HepG2 (cell line): Measurements from ENCODE around the gene CMTM4. TPM values are rescaled to one million over a fixed set of nuclear protein-coding genes. Genes with fewer than 3 reads are reported as not detected.

ENCODE experiments used
- ARID2 ChIP-seq: sonication (generic); formaldehyde crosslinking; IDR thresholded peaks from 2 replicates; pipeline ENCODE4 v1.8.1; 2022; ENCODE audit warnings: mild to moderate bottlenecking, missing genetic modification reagents, borderline replicate concordance
- BHLHE40 ChIP-seq: IDR thresholded peaks from 2 replicates; pipeline ENCODE4 v1.6.1; 2011; ENCODE audit warnings: low read length, improper control_type of control experiment
- FLYWCH1 ChIP-seq: sonication (generic); formaldehyde crosslinking; IDR thresholded peaks from 2 replicates; pipeline ENCODE4 v1.8.1; 2023; ENCODE audit warnings: mild to moderate bottlenecking, missing genetic modification reagents
- IKZF5 ChIP-seq: IDR thresholded peaks from 2 replicates; pipeline ENCODE4 v1.6.1; 2018; ENCODE audit warnings: missing genetic modification reagents, mild to moderate bottlenecking, missing compliant biosample characterization
- MLXIP ChIP-seq: sonication (generic); formaldehyde crosslinking; IDR thresholded peaks from 2 replicates; pipeline ENCODE4 v1.9.0; 2021; ENCODE audit warnings: missing genetic modification reagents, borderline replicate concordance
- RELA ChIP-seq: sonication (generic); formaldehyde crosslinking; IDR thresholded peaks from 2 replicates; pipeline ENCODE4 v1.4.0; 2020; ENCODE audit warnings: missing genetic modification reagents
- RFX3 ChIP-seq: IDR thresholded peaks from 2 replicates; pipeline ENCODE4 v1.6.1; 2016; ENCODE audit warnings: missing biosample characterization, missing genetic modification reagents
- RXRA ChIP-seq: sonication (generic); formaldehyde crosslinking; IDR thresholded peaks from 2 replicates; pipeline ENCODE4 v1.5.1; 2020; ENCODE audit warnings: missing genetic modification reagents
- UBTF ChIP-seq: sonication (generic); formaldehyde crosslinking; IDR thresholded peaks from 2 replicates; pipeline ENCODE4 v1.4.0; 2020; ENCODE audit warnings: mild to moderate bottlenecking, missing genetic modification reagents
- ZBTB37 ChIP-seq: sonication (generic); formaldehyde crosslinking; IDR thresholded peaks from 2 replicates; pipeline ENCODE4 v1.4.0; 2020; ENCODE audit warnings: mild to moderate bottlenecking, missing genetic modification reagents
- ZBTB7B ChIP-seq: sonication (generic); formaldehyde crosslinking; IDR thresholded peaks from 2 replicates; pipeline ENCODE4 v1.4.0; 2020; ENCODE audit warnings: missing genetic modification reagents
- ZFP36L1 ChIP-seq: sonication (generic); formaldehyde crosslinking; IDR thresholded peaks from 2 replicates; pipeline ENCODE4 v1.8.0; 2022; ENCODE audit warnings: mild to moderate bottlenecking, missing genetic modification reagents, moderate library complexity
- ZFP62 ChIP-seq: sonication (generic); formaldehyde crosslinking; IDR thresholded peaks from 2 replicates; pipeline ENCODE4 v1.4.0; 2020; ENCODE audit warnings: missing genetic modification reagents
- ZNF101 ChIP-seq: sonication (generic); formaldehyde crosslinking; IDR thresholded peaks from 2 replicates; pipeline ENCODE4 v1.4.0; 2020; ENCODE audit warnings: mild to moderate bottlenecking, low read depth, missing genetic modification reagents, borderline replicate concordance
- ZNF484 ChIP-seq: sonication (generic); formaldehyde crosslinking; IDR thresholded peaks from 2 replicates; pipeline ENCODE4 v1.5.1; 2020; ENCODE audit warnings: mild to moderate bottlenecking, low read depth, missing genetic modification reagents, borderline replicate concordance
- ZSCAN29 ChIP-seq: sonication (generic); formaldehyde crosslinking; conservative IDR thresholded peaks from 2 replicates; pipeline ENCODE4 v1.4.0; 2020; ENCODE audit warnings: mild to moderate bottlenecking, missing genetic modification reagents
- ZSCAN30 ChIP-seq: sonication (generic); formaldehyde crosslinking; IDR thresholded peaks from 2 replicates; pipeline ENCODE4 v1.5.0; 2020; ENCODE audit warnings: mild to moderate bottlenecking, missing genetic modification reagents
- polyA plus RNA-seq, 8 experiments: library from polyadenylated mRNA; depleted of rRNA in 3 of 8; stranded (reverse) in 7 of 8; unstranded in 1 of 8; fragments of >200 nt; fragmentation: Illumina TruSeq in 4 of 8; extraction: Trizol in 4 of 8; gene quantifications; 2 replicates each; pipeline versions ENCODE4 v1.2.1 to v1.2.3, GENCODE V29; 2011 to 2016; ENCODE audit warnings: low read depth in 4 of 8, missing spikeins in 1 of 8, mixed read lengths in 1 of 8; ENCODE audit not compliant: insufficient read depth in 1 of 8
- total RNA-seq, 5 experiments: library from RNA; depleted of rRNA; stranded (reverse); fragments of >200 nt; fragmentation: Illumina TruSeq; extraction: Trizol; gene quantifications; 2 replicates each; pipeline ENCODE4 v1.2.3, GENCODE V29; 2016; ENCODE audit warnings: low read depth in 1 of 5
- TF ChIP-seq, protein P1 (sequence below): IDR thresholded peaks from 2 replicates; pipeline ENCODE4 v1.6.1; 2016; ENCODE audit warnings: low read depth, borderline replicate concordance
- TF ChIP-seq, protein P2 (sequence below): IDR thresholded peaks from 2 replicates; pipeline ENCODE4 v1.6.1; 2016; ENCODE audit warnings: low read depth, control low read depth

Gene CMTM4
- total and polyA plus RNA-seq, 2 of the 13 experiments (the other 11 are each of a cell fraction or from before 2014, with no cell fraction given) = 32.0 to 36.3 TPM

- TF ChIP-seq RFX3 (CRISPR knock-in tag) (no peak), ZFP36L1 (no peak), BHLHE40 (no peak), ARID2 (CRISPR knock-in tag) (no peak), ZFP62 (no peak), ZNF484 (no peak), RELA (CRISPR knock-in tag) (0 out of 2 replicates have a peak, but pooled peaks have one; percentile 41), ZSCAN29 (no peak), FLYWCH1 (CRISPR knock-in tag) (no peak), ZBTB37 (CRISPR knock-in tag) (no peak), ZSCAN30 (CRISPR knock-in tag) (no peak), RXRA (CRISPR knock-in tag) (no peak), IKZF5 (CRISPR knock-in tag) (no peak), MLXIP (CRISPR knock-in tag) (no peak), ZNF101 (no peak), UBTF (no peak; the same call in 1 of the 2 replicates), ZBTB7B (CRISPR knock-in tag) (peak; percentile 83)
- TF ChIP-seq, protein P1, sequence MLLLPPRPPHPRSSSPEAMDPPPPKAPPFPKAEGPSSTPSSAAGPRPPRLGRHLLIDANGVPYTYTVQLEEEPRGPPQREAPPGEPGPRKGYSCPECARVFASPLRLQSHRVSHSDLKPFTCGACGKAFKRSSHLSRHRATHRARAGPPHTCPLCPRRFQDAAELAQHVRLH = 0 out of 2 replicates have a peak, but pooled peaks have one; percentile 16
- TF ChIP-seq, protein P2, sequence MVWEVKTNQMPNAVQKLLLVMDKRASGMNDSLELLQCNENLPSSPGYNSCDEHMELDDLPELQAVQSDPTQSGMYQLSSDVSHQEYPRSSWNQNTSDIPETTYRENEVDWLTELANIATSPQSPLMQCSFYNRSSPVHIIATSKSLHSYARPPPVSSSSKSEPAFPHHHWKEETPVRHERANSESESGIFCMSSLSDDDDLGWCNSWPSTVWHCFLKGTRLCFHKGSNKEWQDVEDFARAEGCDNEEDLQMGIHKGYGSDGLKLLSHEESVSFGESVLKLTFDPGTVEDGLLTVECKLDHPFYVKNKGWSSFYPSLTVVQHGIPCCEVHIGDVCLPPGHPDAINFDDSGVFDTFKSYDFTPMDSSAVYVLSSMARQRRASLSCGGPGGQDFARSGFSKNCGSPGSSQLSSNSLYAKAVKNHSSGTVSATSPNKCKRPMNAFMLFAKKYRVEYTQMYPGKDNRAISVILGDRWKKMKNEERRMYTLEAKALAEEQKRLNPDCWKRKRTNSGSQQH (CRISPR knock-in tag) = 0 out of 2 replicates have a peak, but pooled peaks have one; percentile 14
Observed at GRCh38 chr16:66604376-66605176, 92.0 kb downstream of the CMTM4 start, which contains the start of gene CMTM3 (continued).
